ENCODE measurements around the gene IREB2. TPM values are rescaled to one million over a fixed set of nuclear protein-coding genes. Genes with fewer than 3 reads are reported as not detected.

IREB2 gene
- total RNA-seq, 4 donors from 2014 or later: 20.1 to 71.7 (median 40.7) TPM

DNA sequence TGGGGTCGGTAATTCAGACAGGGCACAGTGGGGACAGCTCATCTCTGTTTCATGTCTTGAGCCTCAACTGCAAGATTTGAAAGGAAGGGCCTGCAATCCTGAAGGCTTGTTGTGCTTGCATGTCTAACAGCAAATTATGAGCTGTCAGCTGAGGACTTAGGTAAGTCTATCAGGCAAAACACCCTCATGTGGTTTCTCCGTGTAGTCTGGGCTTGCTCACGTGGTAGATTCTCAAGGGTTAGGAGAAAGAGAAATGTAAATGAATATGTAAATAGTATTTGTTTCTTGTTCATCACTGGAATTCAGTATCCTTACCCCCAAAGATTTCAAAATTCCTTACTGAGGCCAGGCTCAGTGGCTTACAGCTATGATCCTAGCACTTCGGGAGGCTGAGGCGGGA is 39.3 kb downstream of the IREB2 start:
- H3K9me3 ChIP-seq: no peaks in the 10 kb centered on the region
- peaks cover 0 to 61% (median 28%) of the 10 kb centered on the region in 4 donors for H3K36me3 ChIP-seq
- no peaks in the 10 kb centered on the region for H3K4me1 ChIP-seq
- TF ChIP-seq POLR2AphosphoS5 (IDR thresholded peaks at IDR 0.05) (no peak), EP300 (IDR thresholded peaks at IDR 0.05; ENCODE audit: low read depth) (no peak), POLR2A (IDR thresholded peaks at IDR 0.05) (no peak)
- in situ Hi-C loops (cut with MboI; ENCODE audit: low pct_ligation_motif_present in 1 of 4, low pct_unique_long_range_greater_than_20kb in 1 of 4, low sequenced_read_pairs in 3 of 4) (no loop called here), intact Hi-C loops (cut with DNase I; ENCODE audit: low total_unique reads) (no loop called here)
- no peak overlapping the region for H3K27ac ChIP-seq
- 73% methylated on average over 5 of the region's 5 CpGs; no CpG with 5 or more reads in 1 of the 2 donors for WGBS, 2 donors (ENCODE audit: low coverage in 1 of 2)
- no peak for DNase-seq
- H3K4me3 ChIP-seq: no peak overlapping the region
- no peaks in the 10 kb centered on the region for H3K27me3 ChIP-seq

DNA sequence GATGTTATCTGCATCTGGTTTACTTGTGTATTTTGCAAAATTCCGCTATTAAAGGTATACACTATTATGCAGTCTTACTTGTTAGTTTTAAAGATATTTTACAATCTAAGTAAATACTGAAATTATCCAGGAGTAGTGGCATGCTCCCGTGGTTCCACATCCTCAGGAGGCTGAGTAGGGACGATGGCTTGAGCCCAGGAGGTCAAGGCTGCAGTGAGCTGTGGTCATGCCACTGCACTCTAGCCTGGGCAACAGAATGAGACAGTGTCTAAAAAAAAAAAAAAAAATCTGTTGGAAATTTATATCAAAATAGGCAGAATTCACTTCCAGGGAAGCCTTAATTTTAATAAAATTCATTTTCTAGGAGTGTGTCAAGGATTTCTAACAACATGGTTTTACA is 41.6 kb downstream of the IREB2 start:
- no peak for TF ChIP-seq EP300 (IDR thresholded peaks at IDR 0.05; ENCODE audit: low read depth)
- TF ChIP-seq, protein P1, sequence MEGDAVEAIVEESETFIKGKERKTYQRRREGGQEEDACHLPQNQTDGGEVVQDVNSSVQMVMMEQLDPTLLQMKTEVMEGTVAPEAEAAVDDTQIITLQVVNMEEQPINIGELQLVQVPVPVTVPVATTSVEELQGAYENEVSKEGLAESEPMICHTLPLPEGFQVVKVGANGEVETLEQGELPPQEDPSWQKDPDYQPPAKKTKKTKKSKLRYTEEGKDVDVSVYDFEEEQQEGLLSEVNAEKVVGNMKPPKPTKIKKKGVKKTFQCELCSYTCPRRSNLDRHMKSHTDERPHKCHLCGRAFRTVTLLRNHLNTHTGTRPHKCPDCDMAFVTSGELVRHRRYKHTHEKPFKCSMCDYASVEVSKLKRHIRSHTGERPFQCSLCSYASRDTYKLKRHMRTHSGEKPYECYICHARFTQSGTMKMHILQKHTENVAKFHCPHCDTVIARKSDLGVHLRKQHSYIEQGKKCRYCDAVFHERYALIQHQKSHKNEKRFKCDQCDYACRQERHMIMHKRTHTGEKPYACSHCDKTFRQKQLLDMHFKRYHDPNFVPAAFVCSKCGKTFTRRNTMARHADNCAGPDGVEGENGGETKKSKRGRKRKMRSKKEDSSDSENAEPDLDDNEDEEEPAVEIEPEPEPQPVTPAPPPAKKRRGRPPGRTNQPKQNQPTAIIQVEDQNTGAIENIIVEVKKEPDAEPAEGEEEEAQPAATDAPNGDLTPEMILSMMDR (IDR thresholded peaks at IDR 0.05): no peak
- no peak for TF ChIP-seq POLR2AphosphoS5 (IDR thresholded peaks at IDR 0.05)
- no peak for TF ChIP-seq POLR2A (IDR thresholded peaks at IDR 0.05)
- Histone ChIP-seq H3K27me3 (no peaks in the 10 kb centered on the region), H3K4me3 (no peak overlapping the region), H3K9me3 (no peaks in the 10 kb centered on the region), H3K27ac (no peak overlapping the region), H3K4me1 (no peaks in the 10 kb centered on the region), H3K36me3 (peaks cover 0 to 59% (median 26%) of the 10 kb centered on the region in 4 donors)
- 94% methylated on average over 3 of the region's 3 CpGs for WGBS, 2 donors (ENCODE audit: low coverage in 1 of 2)
- in situ Hi-C loops (cut with MboI; ENCODE audit: low pct_ligation_motif_present in 1 of 4, low pct_unique_long_range_greater_than_20kb in 1 of 4, low sequenced_read_pairs in 3 of 4): no loop called here
- intact Hi-C loops (cut with DNase I; ENCODE audit: low total_unique reads): loop anchor here (5.0 kb wide), 1 partner anchor 172 kb away; no protein-coding TSS in a partner anchor
- DNase-seq: no peak

DNA sequence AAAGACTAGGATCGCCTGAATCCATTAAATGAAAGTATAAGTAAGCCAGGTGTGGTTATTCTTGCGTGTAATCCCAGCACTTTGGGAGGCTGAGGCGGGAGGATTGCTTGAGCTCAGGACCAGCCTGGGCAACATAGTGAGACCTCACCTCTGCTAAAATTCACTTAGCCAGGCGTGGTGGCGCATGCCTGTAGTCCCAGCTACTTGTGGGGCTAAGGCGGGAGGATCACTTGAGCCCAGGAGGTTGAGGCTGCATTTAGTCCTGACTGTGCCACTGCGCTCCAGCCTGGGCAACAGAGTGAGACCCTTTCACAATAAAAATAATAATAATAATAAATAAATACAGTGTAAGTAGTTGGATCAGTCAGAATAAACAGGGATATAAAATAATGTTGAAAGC is 43.9 kb downstream of the IREB2 start:
- no peak overlapping the region for H3K27ac ChIP-seq
- TF ChIP-seq, protein P1 (IDR thresholded peaks at IDR 0.05): no peak
- TF ChIP-seq EP300 (IDR thresholded peaks at IDR 0.05; ENCODE audit: low read depth): no peak
- TF ChIP-seq POLR2A (IDR thresholded peaks at IDR 0.05): no peak
- TF ChIP-seq POLR2AphosphoS5 (IDR thresholded peaks at IDR 0.05): no peak
- DNase-seq: no peak
- WGBS, 2 donors (ENCODE audit: low coverage in 1 of 2): 82 to 87% methylated on average over 3 to 7 of the region's 7 CpGs
- intact Hi-C loops (cut with DNase I; ENCODE audit: low total_unique reads) (loop anchor here (5.0 kb wide), 1 partner anchor 175 kb away; no protein-coding TSS in a partner anchor), in situ Hi-C loops (cut with MboI; ENCODE audit: low pct_ligation_motif_present in 1 of 4, low pct_unique_long_range_greater_than_20kb in 1 of 4, low sequenced_read_pairs in 3 of 4) (no loop called here)
- H3K36me3 ChIP-seq: peaks cover 0 to 66% (median 32%) of the 10 kb centered on the region in 4 donors
- no peaks in the 10 kb centered on the region for H3K27me3 ChIP-seq
- H3K9me3 ChIP-seq: no peaks in the 10 kb centered on the region
- no peaks in the 10 kb centered on the region for H3K4me1 ChIP-seq
- no peak overlapping the region for H3K4me3 ChIP-seq

DNA sequence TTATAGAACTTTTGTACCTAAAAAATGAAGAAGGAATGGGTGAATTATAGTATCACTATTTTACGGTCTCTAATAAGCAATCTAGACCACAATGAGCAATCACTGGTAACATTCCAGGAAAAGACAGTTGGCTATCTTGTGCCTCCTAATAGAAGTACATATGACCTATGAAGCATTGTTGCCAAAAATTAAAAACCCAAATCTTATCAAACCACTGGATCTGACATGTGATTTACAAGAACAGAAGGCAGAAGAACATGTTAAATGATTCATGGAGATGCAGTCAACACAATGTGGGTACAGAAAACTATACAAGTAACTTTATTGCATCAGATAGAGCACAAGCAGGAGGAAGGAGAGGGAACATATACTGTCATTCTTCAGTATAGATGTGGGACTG is 54.9 kb downstream of the IREB2 start:
- H3K4me1 ChIP-seq: peaks cover 0 to 6% (median 0%) of the 10 kb centered on the region in 4 donors
- no peak for TF ChIP-seq EP300 (IDR thresholded peaks at IDR 0.05; ENCODE audit: low read depth)
- TF ChIP-seq, protein P1 (IDR thresholded peaks at IDR 0.05): no peak
- TF ChIP-seq POLR2AphosphoS5 (IDR thresholded peaks at IDR 0.05): no peak
- no peak for TF ChIP-seq POLR2A (IDR thresholded peaks at IDR 0.05)
- no peak overlapping the region for H3K27ac ChIP-seq
- no peak overlapping the region for H3K4me3 ChIP-seq
- in situ Hi-C loops (cut with MboI; ENCODE audit: low pct_ligation_motif_present in 1 of 4, low pct_unique_long_range_greater_than_20kb in 1 of 4, low sequenced_read_pairs in 3 of 4) (no loop called here), intact Hi-C loops (cut with DNase I; ENCODE audit: low total_unique reads) (no loop called here)
- H3K9me3 ChIP-seq: no peaks in the 10 kb centered on the region
- H3K27me3 ChIP-seq: no peaks in the 10 kb centered on the region
- no peak for DNase-seq
- 83 to 94% methylated on average over 1 of the region's 1 CpG for WGBS, 2 donors (ENCODE audit: low coverage in 1 of 2)
- H3K36me3 ChIP-seq: peaks cover 0 to 73% (median 35%) of the 10 kb centered on the region in 4 donors

DNA sequence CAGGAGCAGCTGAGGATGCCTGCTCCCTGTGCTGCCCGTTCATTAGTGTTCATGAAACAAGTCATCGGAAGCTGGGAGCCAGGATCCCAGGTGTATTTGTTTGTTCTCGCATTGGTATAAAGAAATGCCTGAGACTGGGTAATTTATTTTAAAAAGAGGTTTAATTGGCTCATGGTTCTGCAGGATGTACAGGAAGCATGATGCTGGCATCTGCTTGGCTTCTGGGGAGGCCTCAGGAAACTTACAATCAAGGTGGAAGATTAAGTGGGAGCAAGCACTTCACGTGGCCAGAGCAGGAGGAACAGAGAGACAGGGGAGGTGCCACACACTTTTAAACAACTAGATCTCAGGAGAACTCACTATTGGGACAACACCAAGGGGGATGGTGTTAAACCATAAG is 63.8 kb downstream of the IREB2 start:
- DNase-seq: no peak
- Histone ChIP-seq H3K36me3 (peaks cover 0 to 8% (median 3%) of the 10 kb centered on the region in 4 donors), H3K27me3 (no peaks in the 10 kb centered on the region), H3K27ac (no peak overlapping the region), H3K9me3 (no peaks in the 10 kb centered on the region), H3K4me1 (peaks cover 0 to 7% (median 2%) of the 10 kb centered on the region in 4 donors), H3K4me3 (no peak overlapping the region)
- in situ Hi-C loops (cut with MboI; ENCODE audit: low pct_ligation_motif_present in 1 of 4, low pct_unique_long_range_greater_than_20kb in 1 of 4, low sequenced_read_pairs in 3 of 4) (no loop called here), intact Hi-C loops (cut with DNase I; ENCODE audit: low total_unique reads) (no loop called here)
- 83 to 95% methylated on average over 3 to 4 of the region's 4 CpGs for WGBS, 2 donors (ENCODE audit: low coverage in 1 of 2)
- TF ChIP-seq, protein P1 (IDR thresholded peaks at IDR 0.05): no peak
- TF ChIP-seq EP300 (IDR thresholded peaks at IDR 0.05; ENCODE audit: low read depth): no peak
- no peak for TF ChIP-seq POLR2A (IDR thresholded peaks at IDR 0.05)
- TF ChIP-seq POLR2AphosphoS5 (IDR thresholded peaks at IDR 0.05): no peak
